ENCODE data around the gene COTL1. TPM values are rescaled to one million over a fixed set of nuclear protein-coding genes. Genes with fewer than 3 reads are reported as not detected.

The COTL1 gene, protein sequence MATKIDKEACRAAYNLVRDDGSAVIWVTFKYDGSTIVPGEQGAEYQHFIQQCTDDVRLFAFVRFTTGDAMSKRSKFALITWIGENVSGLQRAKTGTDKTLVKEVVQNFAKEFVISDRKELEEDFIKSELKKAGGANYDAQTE
- 887 and 893 TPM in 2 replicates for total RNA-seq

DNA sequence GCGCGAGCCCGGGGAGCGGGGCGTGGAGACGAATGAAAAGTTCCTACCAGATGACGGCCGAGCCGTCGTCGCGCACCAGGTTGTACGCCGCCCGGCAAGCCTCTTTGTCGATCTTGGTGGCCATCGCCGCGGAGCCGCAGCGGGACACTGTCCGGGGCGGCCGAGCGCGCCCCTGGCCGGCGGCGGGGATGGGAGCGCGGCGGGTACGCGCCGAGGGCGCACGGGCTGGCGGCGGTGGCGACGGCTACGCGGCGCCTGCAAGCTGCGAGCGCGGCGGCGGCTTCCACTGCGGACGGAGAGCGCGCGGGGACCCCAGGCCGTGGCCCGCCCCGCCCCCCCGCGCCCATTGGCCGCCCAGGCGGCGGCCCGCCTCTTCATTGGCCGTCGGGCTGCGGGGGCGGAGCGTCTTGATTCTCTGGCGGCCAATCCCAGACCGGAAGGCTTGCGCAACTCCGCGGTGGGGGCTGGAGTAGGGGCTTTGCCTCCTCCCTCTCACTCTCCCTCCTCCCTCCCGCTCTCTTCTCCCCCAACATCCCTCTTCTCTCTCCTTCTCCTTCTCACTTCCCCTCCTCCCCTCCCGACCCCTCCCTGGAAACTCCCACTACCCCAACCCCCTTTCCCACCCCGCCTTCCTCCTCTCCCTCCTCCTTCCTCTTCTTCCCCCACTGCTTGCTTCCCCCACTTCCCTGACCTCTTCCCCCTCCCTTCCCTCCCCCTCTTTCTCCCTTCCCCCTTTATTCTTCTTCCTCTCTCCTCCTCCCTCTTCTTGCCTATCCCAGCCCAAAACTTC, at the start of gene COTL1:
TSS of gene COTL1 (minus strand) at position 288 of the 790 bp plus-strand sequence. CDS start at position 124, 164 bp downstream.
- intact Hi-C loops (cut with micrococcal nuclease): loop anchor here (1.0 to 2.0 kb wide), 4 partner anchors 10 to 103 kb away; no protein-coding TSS in a partner anchor

DNA sequence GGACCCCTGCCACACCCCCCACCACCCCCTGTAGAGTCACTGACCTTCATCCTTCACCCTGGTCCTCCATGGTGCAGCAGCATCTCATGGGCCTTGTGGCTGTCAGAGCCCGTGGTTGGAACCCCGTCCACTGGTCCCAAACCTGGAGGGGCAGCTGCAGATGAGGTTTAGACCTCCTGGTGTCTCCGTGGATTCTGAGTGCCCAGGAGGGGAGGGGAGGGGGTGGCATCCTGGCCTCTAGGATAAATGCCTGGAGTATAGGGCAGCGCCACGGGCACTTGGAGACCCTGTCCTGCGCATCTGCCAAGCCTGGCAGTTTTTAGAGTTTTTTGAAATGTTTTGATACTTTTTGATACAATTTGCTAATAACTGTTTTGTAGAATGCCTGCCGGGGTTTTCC, 48.0 kb upstream of the COTL1 start:
- intact Hi-C loops (cut with micrococcal nuclease): no loop called here

DNA sequence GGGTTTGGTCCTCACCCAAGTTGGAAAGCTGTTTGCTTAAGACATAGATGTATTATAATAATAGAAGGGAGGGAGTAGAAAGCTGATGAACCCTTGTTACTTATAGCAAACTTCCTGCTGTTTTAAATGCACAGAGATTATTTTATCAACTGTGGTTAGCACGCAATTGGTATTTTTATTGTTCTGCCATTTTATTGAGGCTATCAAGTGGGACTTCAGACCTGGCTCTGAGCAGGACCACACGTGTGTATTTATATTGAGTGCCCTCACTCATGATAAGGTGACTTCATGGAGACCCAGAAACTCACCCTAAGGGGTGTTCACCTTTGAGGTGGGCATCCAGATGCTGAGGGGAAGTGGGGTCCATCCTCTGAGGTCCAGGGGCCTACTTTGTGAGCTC, 47.5 kb upstream of the COTL1 start:
- intact Hi-C loops (cut with micrococcal nuclease): no loop called here

DNA sequence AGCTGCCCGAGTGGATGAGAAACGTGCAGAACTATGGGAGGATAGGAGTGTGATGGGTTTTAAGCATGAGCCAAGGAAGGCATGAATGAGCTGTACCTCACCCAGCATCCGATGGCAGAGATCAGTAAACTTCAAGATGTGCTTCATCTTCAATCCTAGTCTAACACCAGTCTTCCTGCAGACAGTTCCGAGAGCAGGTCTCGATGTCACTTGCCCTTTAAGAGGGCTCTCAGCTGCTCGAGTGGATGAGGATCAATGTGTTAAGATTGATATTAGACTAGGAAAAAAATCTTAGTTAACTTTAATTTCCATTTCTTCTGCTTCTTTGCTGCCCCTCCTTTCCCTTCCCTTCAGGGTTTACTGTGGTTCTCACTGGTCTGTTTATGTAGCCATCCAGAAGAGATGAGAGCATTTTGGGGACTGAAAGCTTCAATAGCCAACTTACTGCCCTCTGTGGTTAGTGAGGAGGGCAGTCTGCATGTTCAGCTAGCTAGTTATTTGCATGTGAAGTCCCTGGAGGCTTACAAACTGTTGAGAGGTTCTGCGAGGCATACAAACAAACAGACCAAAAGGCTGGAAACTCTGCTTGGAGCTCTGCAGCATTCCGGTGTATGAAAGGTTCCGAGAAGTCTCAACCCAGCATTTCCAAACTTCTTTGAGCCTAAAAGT, 45.7 kb upstream of the COTL1 start:
- intact Hi-C loops (cut with micrococcal nuclease): no loop called here

DNA sequence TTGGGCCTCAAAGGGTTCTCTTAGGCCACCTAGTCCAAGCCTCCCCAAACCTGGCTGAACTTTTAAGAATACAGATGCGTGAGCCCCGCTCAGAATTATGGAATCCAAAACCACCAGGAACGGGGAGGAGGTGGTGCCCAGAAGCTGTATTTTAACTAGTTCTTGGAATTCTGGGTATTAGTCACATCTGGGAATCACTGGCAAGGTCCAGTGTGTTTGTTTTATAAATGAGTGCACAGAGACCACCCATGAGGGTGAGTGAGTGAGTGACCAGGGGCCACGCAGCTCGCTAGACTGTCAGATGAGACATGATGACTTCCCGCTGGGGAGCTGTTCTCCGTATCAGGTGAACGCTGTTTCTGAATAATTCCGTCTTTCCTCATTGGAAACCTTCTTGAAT, 44.6 kb upstream of the COTL1 start:
- intact Hi-C loops (cut with micrococcal nuclease): no loop called here

DNA sequence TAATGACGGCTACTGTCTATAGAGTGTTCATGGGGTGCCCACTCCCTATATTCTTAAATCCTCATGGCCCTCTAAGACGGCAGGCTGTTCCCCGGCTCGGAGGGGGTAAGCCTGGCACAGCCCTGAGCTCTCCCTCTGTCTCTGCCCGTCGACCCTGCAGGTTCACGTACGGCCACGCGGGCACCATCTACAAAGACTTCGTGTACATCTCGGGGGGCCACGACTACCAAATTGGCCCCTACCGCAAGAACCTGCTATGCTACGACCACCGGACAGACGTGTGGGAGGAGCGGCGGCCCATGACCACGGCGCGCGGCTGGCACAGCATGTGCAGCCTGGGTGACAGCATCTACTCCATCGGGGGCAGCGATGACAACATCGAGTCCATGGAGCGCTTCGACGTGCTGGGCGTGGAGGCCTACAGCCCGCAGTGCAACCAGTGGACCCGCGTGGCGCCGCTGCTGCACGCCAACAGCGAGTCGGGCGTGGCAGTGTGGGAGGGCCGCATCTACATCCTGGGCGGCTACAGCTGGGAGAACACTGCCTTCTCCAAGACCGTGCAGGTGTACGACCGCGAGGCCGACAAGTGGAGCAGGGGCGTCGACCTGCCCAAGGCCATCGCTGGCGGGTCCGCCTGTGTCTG, 43.7 kb upstream of the COTL1 start:
- intact Hi-C loops (cut with micrococcal nuclease): no loop called here

DNA sequence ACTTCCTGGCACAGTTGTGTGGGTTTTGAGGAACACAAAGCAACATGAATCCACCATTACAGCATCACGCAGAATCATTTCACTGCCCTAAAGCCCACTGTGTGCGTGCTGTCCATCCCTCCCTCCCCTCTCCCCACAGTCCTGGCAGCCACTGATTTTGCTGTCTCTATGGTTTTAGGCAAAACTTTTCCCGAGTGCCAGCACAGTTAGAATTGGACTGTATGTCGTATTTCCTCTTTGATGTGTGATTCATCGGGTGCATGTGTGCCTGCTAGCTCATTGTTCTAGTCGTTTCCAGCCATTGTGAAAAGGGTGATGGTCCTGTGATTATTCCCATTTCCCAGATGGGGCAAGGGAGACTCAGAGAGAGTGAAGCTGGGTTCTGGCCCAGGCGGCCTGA, 43.1 kb upstream of the COTL1 start:
- intact Hi-C loops (cut with micrococcal nuclease): no loop called here

DNA sequence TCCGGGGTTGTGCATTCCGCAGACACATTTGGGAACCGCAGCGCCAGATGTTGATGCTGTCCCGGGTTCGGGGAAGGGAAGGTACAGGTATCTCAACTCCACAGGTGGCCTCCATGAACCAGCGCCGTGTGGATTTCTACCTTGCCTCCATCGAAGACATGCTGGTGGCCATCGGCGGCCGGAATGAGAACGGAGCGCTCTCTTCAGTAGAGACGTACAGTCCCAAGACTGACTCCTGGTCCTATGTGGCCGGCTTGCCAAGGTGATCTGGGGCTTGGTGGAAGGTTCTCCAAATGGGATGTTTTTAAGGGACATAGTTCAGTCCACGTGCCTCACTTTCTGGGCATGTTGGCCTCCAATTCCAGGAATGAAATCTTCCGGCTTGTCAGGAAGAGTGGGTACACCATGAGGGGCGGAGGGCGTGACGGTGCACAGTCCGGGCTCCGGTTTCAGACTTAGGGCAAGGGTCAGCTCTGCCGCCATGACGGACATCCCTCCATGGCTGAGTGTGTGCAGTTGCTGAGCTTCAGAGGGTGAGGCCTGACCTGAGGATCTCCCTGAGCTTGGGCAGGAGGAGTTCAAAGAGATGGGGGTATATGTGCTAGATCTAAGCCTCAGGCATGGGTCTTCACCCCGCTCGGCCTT, 41.9 kb upstream of the COTL1 start:
- intact Hi-C loops (cut with micrococcal nuclease): no loop called here

DNA sequence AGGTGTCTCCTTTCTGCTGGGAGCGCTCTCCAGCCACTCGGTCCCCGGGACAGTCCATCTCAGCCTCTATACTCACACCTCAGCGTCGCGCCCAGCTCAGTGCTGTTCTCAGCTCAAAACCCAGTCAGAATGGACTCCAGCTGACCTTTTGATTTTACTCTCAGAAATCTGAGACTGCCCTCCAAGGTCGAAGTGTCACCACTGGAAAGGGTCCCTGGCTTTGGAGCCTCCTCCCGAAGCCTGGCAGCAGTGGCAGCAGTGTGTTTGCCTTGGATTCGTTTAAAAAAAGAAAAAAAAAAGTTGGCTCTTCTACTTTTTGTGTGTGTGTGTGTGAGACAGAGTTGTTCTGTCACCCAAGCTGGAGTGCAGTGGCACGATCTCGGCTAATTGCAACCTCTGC, 40.8 kb upstream of the COTL1 start:
- intact Hi-C loops (cut with micrococcal nuclease): no loop called here

DNA sequence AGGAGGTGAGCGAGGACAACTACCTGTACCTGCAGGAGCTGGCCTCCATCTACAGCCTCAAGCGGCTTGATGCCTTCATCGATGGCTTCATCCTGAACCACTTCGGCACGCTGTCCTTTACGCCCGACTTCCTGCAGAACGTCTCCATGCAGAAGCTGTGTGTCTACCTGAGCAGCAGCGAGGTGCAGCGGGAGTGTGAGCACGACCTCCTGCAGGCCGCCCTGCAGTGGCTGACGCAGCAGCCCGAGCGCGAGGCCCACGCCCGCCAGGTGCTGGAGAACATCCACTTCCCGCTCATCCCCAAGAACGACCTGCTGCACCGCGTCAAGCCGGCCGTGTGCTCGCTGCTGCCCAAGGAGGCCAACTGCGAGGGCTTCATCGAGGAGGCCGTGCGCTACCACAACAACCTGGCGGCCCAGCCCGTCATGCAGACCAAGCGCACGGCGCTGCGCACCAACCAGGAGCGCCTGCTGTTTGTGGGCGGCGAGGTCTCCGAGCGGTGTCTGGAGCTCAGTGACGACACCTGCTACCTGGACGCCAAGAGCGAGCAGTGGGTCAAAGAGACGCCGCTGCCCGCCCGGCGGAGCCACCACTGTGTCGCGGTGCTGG, 39.5 kb upstream of the COTL1 start:
- intact Hi-C loops (cut with micrococcal nuclease): no loop called here

DNA sequence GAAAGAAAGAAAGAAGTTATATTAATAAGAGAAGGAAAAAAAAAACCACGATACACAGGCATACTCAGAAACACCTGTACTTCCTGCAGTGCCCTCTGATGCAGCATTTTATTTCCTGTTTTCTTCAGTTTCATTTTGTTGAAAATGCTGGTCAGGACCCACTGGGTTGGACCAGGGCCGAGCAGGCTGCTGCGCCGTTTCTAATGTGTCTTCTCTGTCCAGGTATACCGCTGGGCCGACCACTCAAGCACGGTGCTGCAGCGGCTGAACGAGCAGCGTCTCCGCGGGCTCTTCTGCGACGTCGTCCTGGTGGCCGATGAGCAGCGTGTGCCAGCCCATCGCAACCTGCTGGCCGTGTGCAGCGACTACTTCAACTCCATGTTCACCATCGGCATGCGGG, 38.8 kb upstream of the COTL1 start:
- intact Hi-C loops (cut with micrococcal nuclease): no loop called here

DNA sequence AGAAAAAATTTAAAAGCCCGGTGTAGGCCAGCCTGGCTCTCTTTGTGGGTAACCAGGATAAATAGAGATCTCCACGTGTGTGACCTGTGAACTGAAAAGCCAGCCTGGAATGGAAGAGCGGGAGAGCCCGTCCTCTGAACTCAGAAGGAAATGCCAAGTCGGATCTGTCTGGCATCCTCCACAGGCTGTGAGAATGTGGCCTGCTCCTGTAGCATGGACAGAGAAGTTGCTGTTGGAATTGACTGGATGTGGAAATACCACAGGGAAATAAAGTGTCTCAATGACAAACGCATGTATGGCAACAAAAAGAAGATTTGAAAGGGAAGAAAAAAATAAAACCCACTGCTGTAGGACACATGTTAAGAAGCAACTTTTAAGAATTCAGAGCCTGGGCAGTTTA, 37.1 kb upstream of the COTL1 start:
- intact Hi-C loops (cut with micrococcal nuclease): no loop called here

DNA sequence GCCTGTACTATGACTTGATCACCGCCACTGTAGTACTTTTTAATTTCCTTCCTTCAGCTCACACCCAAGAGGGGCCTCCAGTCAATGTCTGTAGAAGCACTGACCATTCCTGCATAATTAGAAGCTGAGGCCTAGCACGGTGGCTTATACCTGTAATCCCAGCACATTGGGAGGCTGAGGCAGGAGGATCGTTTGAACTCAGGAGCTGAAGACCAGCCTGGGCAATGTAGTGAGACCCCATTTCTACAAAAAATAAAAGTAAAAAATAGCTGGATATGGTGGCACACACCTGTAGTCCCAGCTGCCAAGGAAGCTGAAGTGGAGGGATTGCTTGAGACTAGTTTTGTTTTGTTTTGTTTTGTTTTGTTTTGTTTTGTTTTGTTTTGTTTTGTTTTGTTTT, 36.4 kb upstream of the COTL1 start:
- intact Hi-C loops (cut with micrococcal nuclease): no loop called here

DNA sequence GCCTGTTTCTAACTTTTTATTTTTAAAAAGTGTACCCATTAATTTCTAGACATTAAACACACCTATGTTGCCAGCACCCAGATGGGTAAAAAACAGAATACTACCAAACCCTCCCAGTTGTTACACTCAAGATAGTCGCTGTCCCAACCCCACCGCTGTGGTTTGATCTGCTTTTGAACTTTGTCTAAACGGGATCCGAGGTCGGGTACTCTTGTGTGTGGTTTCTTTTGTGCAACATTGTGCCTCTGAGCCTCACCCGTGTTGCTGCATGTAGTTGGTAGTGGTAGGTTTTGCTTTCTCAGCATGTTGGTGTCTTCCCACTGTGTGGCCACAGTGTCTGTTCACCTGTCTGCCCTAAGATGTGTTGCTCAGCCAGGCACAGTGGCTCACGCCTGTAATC, 34.7 kb upstream of the COTL1 start:
- intact Hi-C loops (cut with micrococcal nuclease): no loop called here

DNA sequence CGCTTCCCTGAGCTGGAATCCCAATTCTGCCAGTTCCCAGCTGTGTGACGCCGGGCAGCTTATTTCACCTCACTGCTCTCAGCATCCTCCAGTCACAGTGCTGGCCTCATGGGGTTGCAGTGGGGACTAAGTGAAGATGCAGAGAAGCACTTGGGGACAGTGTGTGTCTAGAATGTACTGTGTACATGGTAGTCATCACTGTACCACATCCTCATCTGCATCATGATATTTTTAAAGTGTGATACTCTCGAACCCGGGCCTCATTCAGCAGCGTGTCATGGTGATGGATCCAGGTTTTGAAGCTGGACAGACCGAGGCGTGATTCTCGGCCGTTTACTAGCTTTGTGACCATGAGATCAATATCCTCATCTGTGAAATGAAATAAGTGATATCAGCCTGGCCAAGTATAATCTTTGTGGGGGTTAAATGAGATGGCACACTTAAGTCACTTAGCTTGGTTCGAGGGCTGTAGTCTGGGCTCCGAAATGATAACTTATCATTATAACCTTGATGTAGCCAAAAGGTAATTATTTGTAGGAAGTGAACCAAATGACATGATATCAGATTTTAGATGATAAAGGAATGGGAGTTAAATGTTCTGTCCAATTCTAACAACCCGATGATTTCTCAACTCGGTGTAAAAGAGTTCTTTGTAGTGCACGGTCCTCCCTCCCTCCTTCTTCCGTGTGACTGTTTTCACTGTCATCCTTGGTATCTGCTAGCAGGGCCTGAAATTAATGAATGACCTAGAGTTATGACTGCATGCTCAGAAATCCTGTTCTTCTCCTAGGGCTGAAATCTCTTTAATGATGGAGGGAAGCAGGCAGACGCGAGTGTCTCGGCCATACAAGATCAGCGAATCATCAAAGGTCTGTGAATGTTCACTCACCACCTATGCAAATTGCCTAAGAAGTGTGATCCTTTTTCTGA, 32.4 kb upstream of the COTL1 start:
- intact Hi-C loops (cut with micrococcal nuclease): no loop called here

DNA sequence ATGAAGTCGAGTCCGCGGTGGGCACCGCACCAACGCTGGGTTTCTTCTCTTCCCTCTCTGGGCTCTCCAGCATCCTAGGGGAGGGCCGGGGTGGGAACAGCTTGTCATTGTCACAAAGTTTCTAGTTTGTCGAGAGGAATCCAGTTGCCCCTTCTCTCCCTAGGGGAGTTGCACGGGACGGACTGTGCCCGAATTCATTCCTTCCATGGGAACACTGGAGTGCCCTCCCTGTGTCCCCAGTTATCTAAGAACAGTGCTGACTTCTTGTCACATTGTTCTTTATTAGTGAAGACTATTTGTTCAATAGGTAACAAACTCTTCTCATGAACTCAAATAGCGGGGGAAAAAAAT, 31.6 kb upstream of the COTL1 start:
- intact Hi-C loops (cut with micrococcal nuclease): loop anchor here (10.0 kb wide), 1 partner anchor 165 kb away; the partner anchor contains the start of gene CRISPLD2

DNA sequence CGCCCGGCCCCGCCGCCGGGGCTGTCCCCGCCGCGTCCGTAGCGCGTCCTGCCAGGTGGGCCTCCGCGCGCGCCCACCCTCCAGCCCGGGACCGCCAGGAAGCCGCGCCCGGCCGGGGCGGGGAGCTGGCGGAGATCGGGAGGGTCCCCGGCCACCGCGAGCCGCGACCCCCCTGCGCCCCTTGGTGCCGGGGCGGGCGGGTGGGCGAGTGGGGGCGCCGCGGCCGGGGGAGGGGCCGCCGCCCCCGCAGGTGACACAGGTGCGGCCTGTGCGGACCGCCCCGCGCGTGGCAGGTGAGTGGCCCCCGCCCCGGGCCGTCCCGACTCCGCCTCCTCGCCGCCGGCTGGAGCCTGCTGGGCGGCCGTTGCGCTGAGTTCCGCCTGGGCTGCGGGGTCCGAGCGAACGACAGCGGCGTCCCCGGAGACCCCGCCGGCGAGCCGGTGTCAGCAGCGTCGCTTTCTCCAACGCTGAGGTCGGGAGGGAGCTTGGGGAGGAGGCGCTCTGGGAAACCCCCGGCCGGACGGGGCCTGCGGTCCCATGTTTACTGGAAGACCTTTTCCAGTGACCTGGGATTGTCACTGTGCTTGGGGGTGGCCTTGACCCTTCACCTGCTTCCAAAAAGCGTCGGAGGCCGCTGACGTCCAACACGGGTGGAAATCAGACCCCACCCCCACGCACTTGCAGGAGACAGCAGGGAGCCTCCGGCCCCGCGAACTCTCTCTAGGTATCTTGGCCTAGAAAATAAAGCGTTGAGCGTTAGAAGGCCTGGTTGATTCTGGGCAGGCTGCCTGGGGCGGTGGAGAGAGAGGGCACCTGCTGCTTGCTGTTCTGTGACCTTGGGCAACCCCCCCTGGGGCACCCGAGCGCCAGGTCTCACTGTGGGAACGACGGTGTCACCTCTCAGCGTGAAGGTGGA, 31.0 kb upstream of the COTL1 start:
- intact Hi-C loops (cut with micrococcal nuclease): loop anchor here (10.0 kb wide), 1 partner anchor 166 kb away; the partner anchor contains the start of gene CRISPLD2

DNA sequence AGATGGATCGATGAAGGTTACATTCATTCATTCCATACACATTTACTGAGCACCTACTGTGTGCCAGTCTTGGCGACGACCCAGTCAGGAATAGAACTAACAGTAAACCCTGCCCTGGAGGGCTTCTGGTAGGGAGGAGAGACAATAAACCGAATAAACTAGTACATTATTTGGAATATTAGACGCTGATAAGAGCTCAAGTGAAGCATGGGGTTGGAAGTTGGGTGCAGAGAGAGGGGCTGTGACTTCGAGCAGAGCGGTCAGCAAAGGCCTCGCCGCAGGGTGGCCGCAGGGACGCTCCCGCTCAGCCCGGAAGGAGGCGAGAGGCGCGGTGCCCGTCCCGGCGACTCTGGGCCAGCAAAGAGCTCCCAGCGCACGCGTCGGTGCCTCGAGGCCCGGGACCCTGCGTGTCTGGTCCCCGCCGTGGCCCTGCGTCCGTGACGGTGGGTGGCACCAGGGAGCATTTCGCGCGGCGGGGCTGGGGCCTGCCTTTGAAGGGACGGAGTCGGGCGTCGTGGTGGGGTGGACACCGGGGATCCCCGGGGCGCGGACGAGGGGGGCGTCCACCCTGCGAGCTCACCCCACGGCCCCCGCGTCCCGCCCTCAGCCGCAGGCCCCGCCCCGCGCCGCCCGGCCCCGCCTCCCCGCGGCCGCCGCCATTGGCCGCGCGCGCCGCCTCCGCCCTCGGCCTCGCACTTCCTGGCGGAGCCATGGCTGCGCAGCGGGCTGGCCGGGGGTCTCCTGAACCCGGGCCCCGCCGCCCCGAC, 30.1 kb upstream of the COTL1 start, which contains the start of gene KLHL36:
TSS of gene KLHL36 (plus strand) at position 684 of the 767 bp plus-strand sequence. CDS start 2,357 bp downstream, outside the sequence.
- intact Hi-C loops (cut with micrococcal nuclease): loop anchor here (10.0 kb wide), 1 partner anchor 167 kb away; the partner anchor contains the start of gene CRISPLD2
